Measurements from ENCODE around the gene STK31.
A peak's percentile ranks its signal among the peaks of the same experiment; 100 is the strongest.
"Not testable (repeated sequence)": the region's sequence is repeated elsewhere in the genome, so short reads cannot be mapped to it uniquely, and the experiment has no call there.

STK31 gene

GRCh38 chr7:23710000-23710399 is at the start of gene STK31:
Gene STK31 (plus strand): TSS chr7:23710219. CDS start chr7:23710286, 67 bp downstream.
- no peak for DNase-seq (ENCODE audit: low spot score)

GRCh38 chr7:23661385-23661784 is 48.6 kb upstream of the STK31 start:
- DNase-seq (ENCODE audit: low spot score): no peak

GRCh38 chr7:23662124-23662983 is 47.7 kb upstream of the STK31 start:
- peak; percentile 13 for DNase-seq (ENCODE audit: low spot score)

GRCh38 chr7:23662984-23663313 is 47.1 kb upstream of the STK31 start:
- DNase-seq (ENCODE audit: low spot score): no peak

GRCh38 chr7:23664122-23664521 is 45.9 kb upstream of the STK31 start:
- no peak for DNase-seq (ENCODE audit: low spot score)

- no peak for DNase-seq (ENCODE audit: low spot score)
These were observed 38.0 kb upstream of the STK31 start for GRCh38 chr7:23672033-23672432.

- DNase-seq (ENCODE audit: low spot score): peak; percentile 90
These were observed 30.1 kb upstream of the STK31 start, which contains the start of gene FAM221A for GRCh38 chr7:23679898-23680413. Gene FAM221A (plus strand): TSS chr7:23680199. CDS start chr7:23680219, 20 bp downstream.

- peak; percentile 41 for DNase-seq (ENCODE audit: low spot score)
These were observed 29.3 kb upstream of the STK31 start for GRCh38 chr7:23680414-23681405.

GRCh38 chr7:23684041-23684440 is 26.0 kb upstream of the STK31 start:
- DNase-seq (ENCODE audit: low spot score): not testable (repeated sequence)

GRCh38 chr7:23685731-23686130 is 24.3 kb upstream of the STK31 start:
- peak; percentile 17 for DNase-seq (ENCODE audit: low spot score)

- peak; percentile 15 for DNase-seq (ENCODE audit: low spot score)
These were observed 23.0 kb upstream of the STK31 start for GRCh38 chr7:23687011-23687410.

GRCh38 chr7:23689165-23689564 is 20.9 kb upstream of the STK31 start:
- DNase-seq (ENCODE audit: low spot score): no peak

GRCh38 chr7:23691320-23691719 is 18.7 kb upstream of the STK31 start:
- DNase-seq (ENCODE audit: low spot score): no peak

- DNase-seq (ENCODE audit: low spot score): no peak
These were observed 16.8 kb upstream of the STK31 start for GRCh38 chr7:23693224-23693623.

- DNase-seq (ENCODE audit: low spot score): peak; percentile 36
These were observed 13.0 kb upstream of the STK31 start for GRCh38 chr7:23696916-23697441.

GRCh38 chr7:23698822-23699221 is 11.2 kb upstream of the STK31 start:
- no peak for DNase-seq (ENCODE audit: low spot score)

- DNase-seq (ENCODE audit: low spot score): no peak
These were observed 10.0 kb upstream of the STK31 start for GRCh38 chr7:23700046-23700445.

GRCh38 chr7:23709081-23709750 is 803 bp upstream of the STK31 start:
- DNase-seq (ENCODE audit: low spot score): no peak

GRCh38 chr7:23712368-23713284 is 2.6 kb downstream of the STK31 start:
- DNase-seq (ENCODE audit: low spot score): peak; percentile 79
